ENCODE results near the gene ST6GAL1. TPM values are rescaled to one million over a fixed set of nuclear protein-coding genes. Genes with fewer than 3 reads are reported as not detected.

ST6GAL1 gene
- total and polyA plus RNA-seq, 2 experiments from 2014 or later = 17.6 to 65.1 TPM

DNA sequence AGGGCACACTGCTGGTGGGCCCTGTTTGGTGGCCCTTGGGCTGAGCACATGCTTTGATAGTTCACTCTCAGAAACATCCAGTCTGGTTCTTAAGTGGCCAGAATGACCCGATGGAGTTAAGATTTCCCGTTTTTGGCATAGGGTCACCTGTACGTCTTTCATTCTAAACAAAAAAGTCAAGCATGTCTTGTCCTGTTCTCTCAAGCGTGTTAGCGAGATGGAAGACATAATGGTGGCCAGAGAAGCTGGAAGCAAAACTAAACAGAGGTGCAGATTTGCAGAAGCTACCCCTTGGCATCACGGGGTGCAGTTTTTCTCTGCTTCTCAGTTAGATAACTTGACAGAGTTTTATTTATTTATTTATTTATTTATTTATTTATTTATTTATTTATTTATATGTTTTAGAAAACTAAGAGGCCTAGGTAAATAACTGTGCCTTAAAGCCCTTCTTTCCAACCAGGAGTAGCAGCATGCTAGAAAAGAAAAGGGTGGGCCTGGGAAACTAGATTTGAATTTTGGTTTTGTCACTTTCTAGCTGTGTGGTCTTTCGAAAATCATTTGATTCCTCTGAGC lies 63.0 kb downstream of the ST6GAL1 start:
- Mint-ChIP-seq H3K4me1 (peaks cover 57% of the 10 kb centered on the region), H3K9me3 (no peaks in the 10 kb centered on the region; the same call in 2 of the 3 replicates), H3K27me3 (ENCODE audit: insufficient read depth, low read depth, poor library complexity) (peaks cover 3% of the 10 kb centered on the region), H3K27ac (peak overlapping the region; percentile 69), H3K36me3 (ENCODE audit: low read depth) (peaks cover 31% of the 10 kb centered on the region), H3K4me3 (no peak overlapping the region)
- peak overlapping the region; percentile 23 for H3K4me2 ChIP-seq
- no peak overlapping the region for H2AFZ ChIP-seq
- peaks cover 8% of the 10 kb centered on the region; the same call in 1 of the 2 replicates for H3F3A ChIP-seq (replicated peaks; ENCODE audit: low read depth)
- TF ChIP-seq JUNB (IDR thresholded peaks at IDR 0.05; ENCODE audit: unreplicated experiment) = no peak
- no peak for TF ChIP-seq ZNF331 (CRISPR knock-in tag; IDR thresholded peaks at IDR 0.05; ENCODE audit: low read depth)
- no peak for TF ChIP-seq NANOG (IDR thresholded peaks at IDR 0.05; ENCODE audit: borderline replicate concordance)
- no peak for TF ChIP-seq EZH2 (IDR thresholded peaks at IDR 0.05; ENCODE audit: low read depth, unreplicated experiment)
- ATAC-seq (no peak), DNase-seq (ENCODE audit: low spot score) (no peak)
- 0 out of 2 replicates have a peak, but pooled peaks cover 23% of the 10 kb centered on the region for H3K79me2 ChIP-seq (replicated peaks; ENCODE audit: insufficient read depth)
- peak overlapping the region; percentile 72 for H3K27ac ChIP-seq (ENCODE audit: low read depth)
- no peaks in the 10 kb centered on the region for H3K9me2 ChIP-seq (ENCODE audit: insufficient read depth)
- peaks cover 39% of the 10 kb centered on the region for H3K4me1 ChIP-seq (ENCODE audit: insufficient read depth)
- H3K27me3 ChIP-seq (ENCODE audit: insufficient read depth) = no peaks in the 10 kb centered on the region
- H4K20me1 ChIP-seq (replicated peaks; ENCODE audit: insufficient read depth) = no peaks in the 10 kb centered on the region; the same call in none of the 2 replicates
- H3K4me3 ChIP-seq = no peak overlapping the region
- H3K36me3 ChIP-seq (ENCODE audit: insufficient read depth) = 0 out of 2 replicates have a peak, but pooled peaks cover 8% of the 10 kb centered on the region

GRCh38 chr3:186994000-186994955 lies 64.0 kb downstream of the ST6GAL1 start:
- no peaks in the 10 kb centered on the region for H3K9me2 ChIP-seq (ENCODE audit: insufficient read depth)
- Mint-ChIP-seq H3K4me1 (peaks cover 56% of the 10 kb centered on the region), H3K36me3 (ENCODE audit: low read depth) (peaks cover 27% of the 10 kb centered on the region), H3K9me3 (no peaks in the 10 kb centered on the region; the same call in 2 of the 3 replicates), H3K4me3 (no peak overlapping the region; the same call in 2 of the 3 replicates), H3K27ac (peak overlapping the region; percentile 69; the same call in 1 of the 2 replicates), H3K27me3 (ENCODE audit: insufficient read depth, low read depth, poor library complexity) (peaks cover 5% of the 10 kb centered on the region)
- H3K4me2 ChIP-seq = no peak overlapping the region; the same call in 1 of the 2 replicates
- ATAC-seq (no peak), DNase-seq (ENCODE audit: low spot score) (no peak)
- H3K79me2 ChIP-seq (replicated peaks; ENCODE audit: insufficient read depth) = 0 out of 2 replicates have a peak, but pooled peaks cover 23% of the 10 kb centered on the region
- H3K27ac ChIP-seq (ENCODE audit: low read depth) = peak overlapping the region; percentile 62; the same call in 1 of the 2 replicates
- no peak overlapping the region for H2AFZ ChIP-seq
- H3K4me1 ChIP-seq (ENCODE audit: insufficient read depth) = peaks cover 32% of the 10 kb centered on the region
- H4K20me1 ChIP-seq (replicated peaks; ENCODE audit: insufficient read depth) = no peaks in the 10 kb centered on the region; the same call in none of the 2 replicates
- H3K4me3 ChIP-seq = no peak overlapping the region
- H3F3A ChIP-seq (replicated peaks; ENCODE audit: low read depth) = peaks cover 8% of the 10 kb centered on the region; the same call in 1 of the 2 replicates
- H3K36me3 ChIP-seq (ENCODE audit: insufficient read depth) = 0 out of 2 replicates have a peak, but pooled peaks cover 8% of the 10 kb centered on the region
- no peaks in the 10 kb centered on the region for H3K27me3 ChIP-seq (ENCODE audit: insufficient read depth)
- no peak for TF ChIP-seq ZNF114 (CRISPR knock-in tag; IDR thresholded peaks at IDR 0.05)
- no peak for TF ChIP-seq STAT1 (IDR thresholded peaks at IDR 0.05; ENCODE audit: unreplicated experiment)
- no peak for TF ChIP-seq POLR2AphosphoS5 (IDR thresholded peaks at IDR 0.05; ENCODE audit: low read depth)
- no peak for TF ChIP-seq ZNF331 (CRISPR knock-in tag; IDR thresholded peaks at IDR 0.05; ENCODE audit: low read depth)
- no peak for TF ChIP-seq EZH2 (IDR thresholded peaks at IDR 0.05; ENCODE audit: low read depth, unreplicated experiment)
- no peak for TF ChIP-seq CREB1 (CRISPR knock-in tag; IDR thresholded peaks at IDR 0.05; ENCODE audit: low read depth)
- no peak for TF ChIP-seq JUNB (IDR thresholded peaks at IDR 0.05; ENCODE audit: unreplicated experiment)
- TF ChIP-seq NANOG (IDR thresholded peaks at IDR 0.05; ENCODE audit: borderline replicate concordance) = no peak
- TF ChIP-seq, protein P1, sequence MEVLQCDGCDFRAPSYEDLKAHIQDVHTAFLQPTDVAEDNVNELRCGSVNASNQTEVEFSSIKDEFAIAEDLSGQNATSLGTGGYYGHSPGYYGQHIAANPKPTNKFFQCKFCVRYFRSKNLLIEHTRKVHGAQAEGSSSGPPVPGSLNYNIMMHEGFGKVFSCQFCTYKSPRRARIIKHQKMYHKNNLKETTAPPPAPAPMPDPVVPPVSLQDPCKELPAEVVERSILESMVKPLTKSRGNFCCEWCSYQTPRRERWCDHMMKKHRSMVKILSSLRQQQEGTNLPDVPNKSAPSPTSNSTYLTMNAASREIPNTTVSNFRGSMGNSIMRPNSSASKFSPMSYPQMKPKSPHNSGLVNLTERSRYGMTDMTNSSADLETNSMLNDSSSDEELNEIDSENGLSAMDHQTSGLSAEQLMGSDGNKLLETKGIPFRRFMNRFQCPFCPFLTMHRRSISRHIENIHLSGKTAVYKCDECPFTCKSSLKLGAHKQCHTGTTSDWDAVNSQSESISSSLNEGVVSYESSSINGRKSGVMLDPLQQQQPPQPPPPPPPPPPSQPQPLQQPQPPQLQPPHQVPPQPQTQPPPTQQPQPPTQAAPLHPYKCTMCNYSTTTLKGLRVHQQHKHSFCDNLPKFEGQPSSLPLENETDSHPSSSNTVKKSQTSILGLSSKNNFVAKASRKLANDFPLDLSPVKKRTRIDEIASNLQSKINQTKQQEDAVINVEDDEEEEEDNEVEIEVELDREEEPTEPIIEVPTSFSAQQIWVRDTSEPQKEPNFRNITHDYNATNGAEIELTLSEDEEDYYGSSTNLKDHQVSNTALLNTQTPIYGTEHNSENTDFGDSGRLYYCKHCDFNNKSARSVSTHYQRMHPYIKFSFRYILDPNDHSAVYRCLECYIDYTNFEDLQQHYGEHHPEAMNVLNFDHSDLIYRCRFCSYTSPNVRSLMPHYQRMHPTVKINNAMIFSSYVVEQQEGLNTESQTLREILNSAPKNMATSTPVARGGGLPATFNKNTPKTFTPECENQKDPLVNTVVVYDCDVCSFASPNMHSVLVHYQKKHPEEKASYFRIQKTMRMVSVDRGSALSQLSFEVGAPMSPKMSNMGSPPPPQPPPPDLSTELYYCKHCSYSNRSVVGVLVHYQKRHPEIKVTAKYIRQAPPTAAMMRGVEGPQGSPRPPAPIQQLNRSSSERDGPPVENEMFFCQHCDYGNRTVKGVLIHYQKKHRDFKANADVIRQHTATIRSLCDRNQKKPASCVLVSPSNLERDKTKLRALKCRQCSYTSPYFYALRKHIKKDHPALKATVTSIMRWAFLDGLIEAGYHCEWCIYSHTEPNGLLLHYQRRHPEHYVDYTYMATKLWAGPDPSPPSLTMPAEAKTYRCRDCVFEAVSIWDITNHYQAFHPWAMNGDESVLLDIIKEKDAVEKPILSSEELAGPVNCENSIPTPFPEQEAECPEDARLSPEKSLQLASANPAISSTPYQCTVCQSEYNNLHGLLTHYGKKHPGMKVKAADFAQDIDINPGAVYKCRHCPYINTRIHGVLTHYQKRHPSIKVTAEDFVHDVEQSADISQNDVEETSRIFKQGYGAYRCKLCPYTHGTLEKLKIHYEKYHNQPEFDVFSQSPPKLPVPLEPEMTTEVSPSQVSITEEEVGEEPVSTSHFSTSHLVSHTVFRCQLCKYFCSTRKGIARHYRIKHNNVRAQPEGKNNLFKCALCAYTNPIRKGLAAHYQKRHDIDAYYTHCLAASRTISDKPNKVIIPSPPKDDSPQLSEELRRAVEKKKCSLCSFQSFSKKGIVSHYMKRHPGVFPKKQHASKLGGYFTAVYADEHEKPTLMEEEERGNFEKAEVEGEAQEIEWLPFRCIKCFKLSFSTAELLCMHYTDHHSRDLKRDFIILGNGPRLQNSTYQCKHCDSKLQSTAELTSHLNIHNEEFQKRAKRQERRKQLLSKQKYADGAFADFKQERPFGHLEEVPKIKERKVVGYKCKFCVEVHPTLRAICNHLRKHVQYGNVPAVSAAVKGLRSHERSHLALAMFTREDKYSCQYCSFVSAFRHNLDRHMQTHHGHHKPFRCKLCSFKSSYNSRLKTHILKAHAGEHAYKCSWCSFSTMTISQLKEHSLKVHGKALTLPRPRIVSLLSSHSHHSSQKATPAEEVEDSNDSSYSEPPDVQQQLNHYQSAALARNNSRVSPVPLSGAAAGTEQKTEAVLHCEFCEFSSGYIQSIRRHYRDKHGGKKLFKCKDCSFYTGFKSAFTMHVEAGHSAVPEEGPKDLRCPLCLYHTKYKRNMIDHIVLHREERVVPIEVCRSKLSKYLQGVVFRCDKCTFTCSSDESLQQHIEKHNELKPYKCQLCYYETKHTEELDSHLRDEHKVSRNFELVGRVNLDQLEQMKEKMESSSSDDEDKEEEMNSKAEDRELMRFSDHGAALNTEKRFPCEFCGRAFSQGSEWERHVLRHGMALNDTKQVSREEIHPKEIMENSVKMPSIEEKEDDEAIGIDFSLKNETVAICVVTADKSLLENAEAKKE (CRISPR knock-in tag; IDR thresholded peaks at IDR 0.05) = no peak
- TF ChIP-seq ETS1 (IDR thresholded peaks at IDR 0.05) = no peak
